NT2/D1 (cell line): ENCODE results near the gene NLRP5.

Experiments
- SUZ12 ChIP-seq: IDR thresholded peaks from 2 replicates; pipeline ENCODE4 v1.6.1; 2011; ENCODE audit not compliant: insufficient read length, insufficient read depth; ENCODE audit errors: extremely low read depth
- YY1 ChIP-seq: IDR thresholded peaks from 2 replicates; pipeline ENCODE4 v1.6.1; 2011; ENCODE audit not compliant: insufficient read length, insufficient read depth
- ZNF274 ChIP-seq: IDR thresholded peaks from 2 replicates; pipeline ENCODE4 v1.6.1; 2011; ENCODE audit warnings: mild to moderate bottlenecking, low read depth, low read length

GRCh38 chr19:56097306-56097705 lies 110.7 kb downstream of the NLRP5 start:
- no peak for TF ChIP-seq YY1
- TF ChIP-seq ZNF274: no peak
- TF ChIP-seq SUZ12: no peak
